Lung (tissue), 12 donors: ENCODE data around the gene ALS2CL. TPM values are rescaled to one million over a fixed set of nuclear protein-coding genes. Genes with fewer than 3 reads are reported as not detected.

ENCODE experiments used
- ATAC-seq: fragments of 200-7000 bp; cut with Tn5 transposase; one replicate; pipeline ENCODE4 v1.9.1; 2020; ENCODE audit warnings: moderate number of reproducible peaks; ENCODE audit not compliant: insufficient read depth, low FRiP score
- DNase-seq, 3 donors: peaks; one replicate each; pipeline ENCODE4 v3.0.0-alpha.2; 2013 to 2017
- H3K27ac ChIP-seq, 2 donors: one replicate each; pipeline ENCODE4 v1.5.1; 2013; ENCODE audit warnings: mild to moderate bottlenecking in 2 of 2, moderate library complexity in 2 of 2, control low read depth in 1 of 2, inconsistent platforms in 1 of 2, low read depth in 1 of 2, low read length in 1 of 2
- H3K27me3 ChIP-seq, 3 donors: one replicate each; pipeline ENCODE4 v1.5.1; 2013; ENCODE audit warnings: low read length in 2 of 3; ENCODE audit not compliant: control insufficient read depth in 3 of 3, insufficient read depth in 3 of 3
- H3K36me3 ChIP-seq, 4 donors: one replicate each; pipeline ENCODE4 v1.5.1; 2013; ENCODE audit warnings: low read length in 4 of 4, mild to moderate bottlenecking in 1 of 4, moderate library complexity in 1 of 4; ENCODE audit not compliant: control insufficient read depth in 4 of 4, insufficient read depth in 4 of 4
- H3K4me1 ChIP-seq, 5 donors: one replicate each; pipeline ENCODE4 v1.5.1; 2013; ENCODE audit warnings: low read length in 5 of 5, mild to moderate bottlenecking in 2 of 5, moderate library complexity in 1 of 5; ENCODE audit not compliant: control insufficient read depth in 5 of 5, insufficient read depth in 5 of 5
- H3K4me3 ChIP-seq: one replicate; pipeline ENCODE4 v1.5.1; 2013; ENCODE audit warnings: mild to moderate bottlenecking, control low read depth, moderate library complexity
- H3K9ac ChIP-seq, 2 donors: one replicate each; pipeline ENCODE4 v1.5.1; 2013; ENCODE audit warnings: low read length in 2 of 2, control low read depth in 1 of 2; ENCODE audit not compliant: insufficient read depth in 1 of 2
- H3K9me3 ChIP-seq, 4 donors: one replicate each; pipeline ENCODE4 v1.5.1; 2013; ENCODE audit warnings: low read length in 3 of 4, mild to moderate bottlenecking in 1 of 4, moderate library complexity in 1 of 4; ENCODE audit not compliant: control insufficient read depth in 4 of 4, insufficient read depth in 3 of 4
- CTCF ChIP-seq: IDR thresholded peaks from 2 replicates; pipeline ENCODE4 v1.5.1; 2012; ENCODE audit warnings: mild to moderate bottlenecking; ENCODE audit errors: control extremely low read depth, extremely low read depth
- WGBS, 2 donors: extraction: QIAGEN DNeasy Blood & Tissue Kit; methylation state at CpG; one replicate each; pipeline ENCODE4 v1.1.7; 2013; 5-methylcytosine and 5-hydroxymethylcytosine counted together
- polyA plus RNA-seq, 2 donors: library from polyadenylated mRNA; stranded (reverse); fragments of 200-250 nt; gene quantifications; one replicate each; pipeline ENCODE4 v1.2.1, GENCODE V29; 2013
- total RNA-seq, 2 donors: library from RNA; depleted of rRNA in 1 of 2; stranded (reverse); fragments of >200 nt in 1 of 2; gene quantifications; one replicate each; pipeline ENCODE4 v1.2.1, GENCODE V29; 2014 to 2021
- donor health status: control.
- donor health status: control.
- donor health status: Bipolar disorder and iron deficiency.
- donor health status: healthy.
- donor health status: DM: yes; HTN: yes; CAD: no.

The ALS2CL gene
- total and polyA plus RNA-seq, 4 donors: 23.6 to 58.5 (median 48.9) TPM

GRCh38 chr3:46710671-46711295 is 17.3 kb upstream of the ALS2CL start:
- WGBS, 2 donors: 94 to 95% methylated on average over 6 of the region's 6 CpGs
- no peak for TF ChIP-seq CTCF
- H3K36me3 ChIP-seq: no peaks in the 10 kb centered on the region
- ATAC-seq (no peak), DNase-seq (no peak)
- no peak overlapping the region for H3K27ac ChIP-seq
- H3K4me1 ChIP-seq: peaks cover 0 to 7% (median 0%) of the 10 kb centered on the region in 5 donors
- no peaks in the 10 kb centered on the region for H3K9me3 ChIP-seq
- H3K9ac ChIP-seq: no peak overlapping the region
- H3K4me3 ChIP-seq: no peak overlapping the region
- H3K27me3 ChIP-seq: no peaks in the 10 kb centered on the region

DNA sequence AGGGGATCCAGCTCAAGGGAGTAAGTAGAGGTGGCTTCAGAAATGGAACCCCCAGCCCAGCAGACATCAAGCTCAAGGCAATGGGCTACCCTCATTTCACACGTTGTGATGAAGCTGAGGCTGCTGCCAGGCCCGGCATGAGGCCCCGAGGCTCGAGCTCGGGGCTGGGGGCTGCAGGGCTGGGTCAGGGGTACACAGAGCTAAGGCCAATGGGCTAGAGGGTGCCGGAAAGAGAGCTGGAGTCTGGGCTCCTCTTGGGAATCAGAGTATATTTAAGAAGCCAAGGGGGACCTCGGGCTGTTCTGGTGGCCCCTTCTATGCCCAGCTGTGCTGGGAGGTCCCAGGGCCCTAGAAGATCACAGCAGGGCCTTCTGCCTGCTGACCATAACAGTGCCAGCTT is 16.8 kb upstream of the ALS2CL start:
- WGBS, 2 donors: 88 to 89% methylated on average over 7 of the region's 7 CpGs
- ATAC-seq (no peak), DNase-seq (no peak)
- Histone ChIP-seq H3K9me3 (no peaks in the 10 kb centered on the region), H3K27ac (no peak overlapping the region), H3K4me3 (no peak overlapping the region), H3K9ac (no peak overlapping the region), H3K27me3 (no peaks in the 10 kb centered on the region), H3K36me3 (no peaks in the 10 kb centered on the region), H3K4me1 (peaks cover 0 to 7% (median 0%) of the 10 kb centered on the region in 5 donors)
- no peak for TF ChIP-seq CTCF

GRCh38 chr3:46709721-46710120 is 16.2 kb upstream of the ALS2CL start:
- Histone ChIP-seq H3K27ac (no peak overlapping the region), H3K9me3 (no peaks in the 10 kb centered on the region), H3K36me3 (no peaks in the 10 kb centered on the region), H3K9ac (no peak overlapping the region), H3K27me3 (no peaks in the 10 kb centered on the region), H3K4me3 (no peak overlapping the region), H3K4me1 (peaks cover 0 to 7% (median 0%) of the 10 kb centered on the region in 5 donors)
- 89 to 91% methylated on average over 6 of the region's 6 CpGs for whole genome bisulfite sequencing, 2 donors
- DNase-seq: no peak
- TF ChIP-seq CTCF: no peak
- ATAC-seq: no peak
